Activated CD4-positive, alpha-beta T cell treated with anti-CD3 and anti-CD28 coated beads, Interleukin-2, amount 10 ng/mL, durations not matched to agents 7 days and 5 days (primary cell): Measurements from ENCODE around the gene DGKZ. TPM values are rescaled to one million over a fixed set of nuclear protein-coding genes. Genes with fewer than 3 reads are reported as not detected.

Experiments used
- CTCF ChIA-PET: fragments of 350-600 bp; sonication (Branson Sonifier 250); formaldehyde crosslinking; loops from one replicate; lab custom pipeline; 2021; ENCODE audit warnings: antibody characterized with exemption; lab: Charles Lee
- POLR2A ChIA-PET: fragments of 350-600 bp; sonication (Branson Sonifier 250); formaldehyde crosslinking; loops from one replicate; lab custom pipeline; 2021; ENCODE audit warnings: antibody characterized with exemption; lab: Charles Lee
- DNase-seq: peaks from one replicate; pipeline ENCODE4 v3.0.0-alpha.2; 2020
- H3K27ac Mint-ChIP-seq: one replicate; pipeline ENCODE4 v1.8.0; 2021; ENCODE audit warnings: mild to moderate bottlenecking, moderate library complexity, mixed read lengths
- H3K27me3 Mint-ChIP-seq: one replicate; pipeline ENCODE4 v1.8.0; 2021; ENCODE audit warnings: mixed read lengths
- H3K36me3 Mint-ChIP-seq: one replicate; pipeline ENCODE4 v1.8.0; 2021; ENCODE audit warnings: low read depth, mixed read lengths
- H3K4me1 Mint-ChIP-seq: one replicate; pipeline ENCODE4 v1.8.0; 2021; ENCODE audit warnings: mixed read lengths
- H3K4me3 Mint-ChIP-seq: one replicate; pipeline ENCODE4 v1.8.0; 2021; ENCODE audit warnings: mild to moderate bottlenecking, moderate library complexity, mixed read lengths
- H3K9me3 Mint-ChIP-seq: one replicate; pipeline ENCODE4 v1.8.0; 2021; ENCODE audit warnings: mixed read lengths
- total RNA-seq, 2 experiments: library from RNA; stranded (reverse); gene quantifications; one replicate each; pipeline ENCODE4 v1.2.3, GENCODE V29; 2021

The DGKZ gene
- total RNA-seq, 2 experiments from 2014 or later = 178 to 187 TPM

DNA sequence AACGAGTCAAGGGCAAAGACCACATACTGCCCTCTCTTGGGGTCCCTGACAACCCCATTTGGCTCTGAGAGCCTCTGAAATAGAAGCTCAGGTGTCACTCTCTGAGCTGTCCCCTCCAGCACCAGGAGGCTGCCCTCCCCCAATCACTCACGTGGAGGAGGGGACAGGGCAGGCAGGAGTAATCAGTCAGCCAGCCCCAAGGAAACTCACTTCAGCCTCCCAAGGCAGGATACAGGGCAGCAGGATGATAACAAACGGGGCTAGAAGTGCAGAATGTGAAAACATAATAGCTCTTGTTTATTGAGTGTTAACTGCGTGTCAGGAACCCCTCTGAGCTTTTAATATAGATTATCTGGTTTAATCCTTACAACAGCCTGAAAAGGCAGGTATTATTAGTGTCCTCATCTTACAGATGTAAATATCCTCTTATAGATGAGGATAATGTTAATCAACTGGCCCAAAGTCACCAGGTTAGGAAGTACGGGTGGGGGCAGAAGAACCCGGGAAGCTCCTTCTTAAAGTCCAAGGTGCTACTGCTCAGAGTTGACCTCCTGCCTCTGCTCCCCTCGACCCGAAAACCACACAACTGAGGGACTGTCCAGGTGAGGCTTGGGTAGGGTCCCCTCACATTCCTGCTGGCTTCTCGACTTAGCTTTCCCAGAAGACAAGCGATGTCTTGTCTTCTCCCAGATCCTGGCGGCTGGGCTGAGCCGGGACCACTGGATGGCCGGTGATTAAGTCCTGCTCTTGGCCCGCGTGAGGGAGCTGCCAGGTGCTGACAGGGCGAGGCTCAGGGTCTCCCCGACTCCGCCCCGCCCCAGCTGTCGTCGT is 41.6 kb downstream of the DGKZ start:
- no peak for DNase-seq
- ChIA-PET CTCF (interaction anchor here (1.0 to 3.0 kb wide), 9 partner anchors 13 to 140 kb away, joined by 3 to 9 read pairs (median 4); no protein-coding TSS in a partner anchor), POLR2A (no interaction called here)
- H3K9me3 Mint-ChIP-seq = no peaks in the 10 kb centered on the region
- H3K4me1 Mint-ChIP-seq = peaks cover 25% of the 10 kb centered on the region
- H3K36me3 Mint-ChIP-seq = peaks cover 2% of the 10 kb centered on the region
- no peak overlapping the region for H3K4me3 Mint-ChIP-seq
- H3K27ac Mint-ChIP-seq = no peak overlapping the region
- H3K27me3 Mint-ChIP-seq = peaks cover 65% of the 10 kb centered on the region

DNA sequence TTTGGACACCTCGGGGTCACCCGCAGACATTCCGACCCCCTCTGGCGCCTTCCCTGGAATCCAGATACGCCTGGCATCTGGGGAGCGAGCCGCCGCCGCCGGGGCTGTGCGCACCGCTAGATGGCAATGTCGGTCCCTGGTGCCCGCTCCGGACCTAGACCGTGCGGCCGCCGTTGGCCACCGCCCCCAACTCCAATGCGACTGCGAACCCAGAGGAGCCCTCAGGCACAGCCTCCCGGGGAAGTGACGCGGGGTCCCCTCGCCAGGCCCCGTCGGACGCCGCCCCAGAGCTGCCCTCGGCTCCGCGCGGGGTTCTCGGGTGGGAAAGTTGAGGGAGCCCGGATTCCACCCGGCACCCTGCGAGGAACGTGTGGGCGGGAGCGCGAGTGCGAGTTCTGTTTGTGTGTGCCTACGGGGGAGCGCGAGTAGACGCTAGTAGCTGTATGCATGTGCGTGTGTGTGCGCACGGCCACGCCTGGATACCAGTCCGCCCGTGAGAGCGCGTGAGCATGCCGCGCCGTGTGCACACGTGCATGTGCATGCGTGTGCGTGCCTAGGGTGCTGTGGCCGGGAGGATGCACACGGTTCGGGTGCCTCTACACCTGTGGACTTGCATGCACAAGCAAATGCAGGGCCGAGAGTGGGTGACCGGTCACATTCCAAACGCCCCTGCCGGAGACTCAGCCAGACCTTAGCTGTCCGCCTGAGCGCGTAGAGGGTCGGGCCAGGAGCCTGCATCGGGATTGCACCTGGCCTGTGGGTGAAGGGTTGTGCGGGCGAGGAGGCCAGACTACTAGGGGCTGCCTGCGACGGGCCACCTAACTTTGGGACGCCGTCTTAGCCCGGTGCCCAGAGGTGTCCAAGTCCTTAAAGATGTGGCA is 42.4 kb downstream of the DGKZ start:
- CTCF ChIA-PET = interaction anchor here (0.7 to 3.0 kb wide), 8 partner anchors 12 to 117 kb away, joined by 3 to 9 read pairs (median 4); no protein-coding TSS in a partner anchor
- H3K4me3 Mint-ChIP-seq = peak overlapping the region; percentile 27
- peaks cover 65% of the 10 kb centered on the region for H3K27me3 Mint-ChIP-seq
- peak; percentile 52 for DNase-seq
- peaks cover 25% of the 10 kb centered on the region for H3K4me1 Mint-ChIP-seq
- POLR2A ChIA-PET = no interaction called here
- no peaks in the 10 kb centered on the region for H3K9me3 Mint-ChIP-seq
- H3K36me3 Mint-ChIP-seq = peaks cover 2% of the 10 kb centered on the region
- no peak overlapping the region for H3K27ac Mint-ChIP-seq

DNA sequence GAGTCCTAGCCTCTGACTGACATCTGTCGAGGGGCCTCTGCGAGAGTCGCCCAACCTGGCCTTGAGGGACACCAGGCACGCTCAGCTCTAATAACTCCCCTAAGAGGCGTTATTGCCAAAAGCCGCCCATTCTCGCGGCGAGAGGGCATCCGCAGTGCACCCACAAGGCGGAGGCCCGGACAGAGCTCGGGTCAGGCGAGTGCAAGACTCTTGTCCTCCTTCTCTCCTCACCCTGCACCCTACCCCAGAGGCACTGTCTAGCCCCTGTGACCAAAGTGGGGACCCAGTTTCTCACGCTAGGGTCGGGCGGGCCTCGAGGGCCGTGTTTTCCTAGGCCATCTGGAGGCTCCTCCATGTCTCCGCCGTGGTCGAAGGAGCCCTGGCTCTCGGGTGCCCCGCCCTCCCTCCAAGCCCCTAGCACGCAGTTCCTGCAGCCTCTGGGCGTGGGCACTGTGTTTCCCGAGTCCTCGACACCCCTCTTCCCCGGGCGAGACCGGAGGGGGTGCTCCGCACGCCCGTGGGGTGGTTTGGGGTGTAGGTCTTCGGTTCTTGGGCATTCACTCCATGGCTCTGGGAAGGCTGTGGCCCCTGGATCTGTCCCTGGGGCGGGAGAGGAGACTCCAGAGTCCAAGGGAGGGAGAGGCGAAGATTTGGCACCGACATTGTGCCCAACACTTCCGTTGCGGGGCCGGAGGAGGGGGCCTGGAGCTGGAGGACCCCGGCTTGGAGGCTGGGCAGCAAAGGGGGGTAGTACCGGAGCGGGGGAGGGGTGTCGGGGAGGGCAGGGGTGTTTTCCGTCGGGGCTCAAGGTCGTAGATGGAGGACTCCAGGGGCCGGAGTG is 43.3 kb downstream of the DGKZ start:
- ChIA-PET CTCF (interaction anchor here (0.7 to 1.9 kb wide), 8 partner anchors 11 to 152 kb away, joined by 3 to 7 read pairs (median 3); no protein-coding TSS in a partner anchor), POLR2A (no interaction called here)
- H3K4me1 Mint-ChIP-seq = peaks cover 25% of the 10 kb centered on the region
- H3K4me3 Mint-ChIP-seq = peak overlapping the region; percentile 43
- H3K27ac Mint-ChIP-seq = no peak overlapping the region
- peaks cover 62% of the 10 kb centered on the region for H3K27me3 Mint-ChIP-seq
- H3K9me3 Mint-ChIP-seq = no peaks in the 10 kb centered on the region
- H3K36me3 Mint-ChIP-seq = peaks cover 2% of the 10 kb centered on the region
- DNase-seq = no peak

DNA sequence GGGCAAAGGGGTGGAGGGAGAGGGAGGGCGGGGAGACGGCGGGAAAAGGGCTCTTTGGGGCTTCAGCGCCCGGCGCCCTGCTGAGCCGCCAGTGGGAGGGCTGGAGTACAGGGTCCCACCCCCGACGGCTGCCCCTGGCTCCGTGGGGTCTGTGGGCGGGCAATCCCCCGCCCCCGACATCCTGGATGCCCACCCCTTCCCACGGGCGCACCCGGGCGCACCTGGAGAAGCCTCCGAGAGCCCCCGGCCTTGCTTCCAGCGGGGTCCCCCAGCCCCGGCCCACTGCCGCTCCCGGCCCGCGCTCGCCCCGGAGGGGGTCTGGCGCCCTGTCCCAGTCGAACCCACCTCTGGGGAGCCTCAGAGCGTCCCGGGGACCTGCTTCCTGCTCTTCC is 43.9 kb downstream of the DGKZ start:
- Mint-ChIP-seq H3K4me3 (no peak overlapping the region), H3K36me3 (peaks cover 2% of the 10 kb centered on the region), H3K9me3 (no peaks in the 10 kb centered on the region), H3K27me3 (peaks cover 59% of the 10 kb centered on the region), H3K27ac (no peak overlapping the region), H3K4me1 (peaks cover 25% of the 10 kb centered on the region)
- ChIA-PET POLR2A (interaction anchor here (0.5 kb wide), 1 partner anchor 251 kb away, joined by 6 read pairs; no protein-coding TSS in a partner anchor), CTCF (interaction anchor here (0.9 to 2.0 kb wide), 6 partner anchors 11 to 153 kb away, joined by 3 to 10 read pairs (median 4); no protein-coding TSS in a partner anchor)
- no peak for DNase-seq

DNA sequence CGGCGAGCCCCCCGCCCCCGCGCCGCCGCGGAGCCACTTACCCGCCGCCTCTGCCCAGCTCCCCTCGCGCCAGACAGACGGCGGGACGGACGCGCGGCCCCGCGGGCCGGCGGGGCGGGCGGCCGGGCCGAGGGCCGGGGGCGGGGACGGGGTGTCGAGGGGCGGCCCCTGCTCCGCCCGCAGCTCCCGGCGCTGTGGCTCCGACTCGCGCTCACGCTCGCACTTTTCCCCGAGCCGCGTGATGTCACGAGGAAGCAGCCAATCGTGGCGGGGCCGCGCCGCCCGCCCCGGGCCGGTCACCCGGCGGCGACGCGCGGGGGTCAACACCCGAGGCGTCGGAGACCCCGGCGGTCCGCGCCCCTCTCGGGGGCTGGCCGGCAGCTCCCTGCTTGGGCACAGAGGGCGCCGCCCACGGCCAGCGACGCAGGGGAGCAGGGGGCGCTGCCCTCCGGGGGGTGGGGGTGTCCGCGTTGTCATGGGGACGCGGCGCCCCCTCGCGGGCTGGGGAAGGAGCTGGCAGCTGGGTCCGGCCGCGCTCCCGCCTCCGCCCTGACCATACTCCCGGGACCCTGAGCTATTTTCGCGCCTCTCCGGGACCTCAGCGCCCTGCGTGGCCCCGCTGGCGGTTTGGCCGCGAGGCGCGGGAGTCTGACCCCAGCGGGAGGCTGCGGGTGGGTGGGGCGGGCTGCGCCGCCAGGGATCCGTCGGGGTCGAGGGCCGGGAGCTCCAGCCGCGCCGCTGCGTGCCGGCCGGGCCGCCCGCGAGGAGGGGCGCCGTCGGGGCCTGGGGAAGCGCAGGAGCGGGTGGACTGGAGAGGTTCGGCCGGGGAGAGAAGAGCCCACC is 44.5 kb downstream of the DGKZ start, which contains the start of gene CHRM4:
Gene CHRM4 (minus strand): TSS at position 199 of the 843 bp plus-strand sequence. CDS start 5,219 bp downstream, outside the sequence.
- ChIA-PET POLR2A (interaction anchor here (0.5 kb wide), 1 partner anchor 250 kb away, joined by 6 read pairs; no protein-coding TSS in a partner anchor), CTCF (interaction anchor here (0.7 to 2.0 kb wide), 12 partner anchors 8 to 194 kb away, joined by 3 to 10 read pairs (median 4); no protein-coding TSS in a partner anchor)
- Mint-ChIP-seq H3K27ac (no peak within 1 kb of the TSS), H3K4me1 (peaks cover 25% of the 10 kb centered on the region), H3K4me3 (peak within 1 kb of the TSS; percentile 59), H3K27me3 (peaks cover 53% of the 10 kb centered on the region), H3K9me3 (no peaks in the 10 kb centered on the region), H3K36me3 (peaks cover 4% of the 10 kb centered on the region)
- no peak for DNase-seq

DNA sequence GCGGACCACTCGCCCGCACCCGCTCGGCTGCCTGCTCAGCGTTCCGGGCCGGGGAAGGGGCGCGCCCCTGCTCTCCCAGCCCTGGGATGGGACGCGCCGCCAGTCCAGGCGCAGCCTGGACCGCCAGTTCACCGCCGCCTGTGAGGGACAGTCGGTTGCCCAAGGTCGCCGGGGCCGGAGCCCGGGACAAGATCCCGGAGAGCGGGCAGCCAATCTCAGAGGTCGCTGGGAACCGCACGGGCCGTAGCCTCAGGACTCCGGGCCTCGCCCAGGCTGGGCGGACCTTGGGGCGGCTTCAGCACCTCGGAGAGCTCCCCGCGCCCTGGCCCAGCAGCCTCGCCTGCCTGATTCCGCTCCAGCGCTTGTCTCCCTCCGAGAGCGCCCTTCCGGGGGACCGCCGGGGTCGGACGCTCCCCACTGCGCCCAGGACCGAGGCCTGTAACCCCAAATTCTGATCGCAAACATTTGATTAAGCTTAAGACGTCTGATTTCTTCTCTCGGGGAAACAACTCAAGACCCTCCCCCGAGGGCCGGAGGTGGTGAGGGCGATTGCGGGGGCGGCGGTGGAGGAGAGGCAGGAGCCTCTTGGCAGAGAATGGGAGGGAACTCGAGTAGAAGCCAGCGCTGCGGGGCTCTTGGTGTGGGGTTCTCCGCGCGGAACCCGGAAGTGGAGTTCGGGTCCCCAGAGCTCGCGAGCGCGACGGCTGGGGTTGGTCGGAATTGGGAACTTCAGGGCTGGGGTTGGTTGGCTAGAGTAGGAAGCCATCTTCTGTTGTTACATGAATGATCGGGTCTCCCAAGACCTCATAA is 45.4 kb downstream of the DGKZ start:
- CTCF ChIA-PET = interaction anchor here (0.5 to 2.0 kb wide), 14 partner anchors 9 to 809 kb away, joined by 3 to 10 read pairs (median 4); partner anchors contain the start of genes ATG13 and HARBI1
- H3K9me3 Mint-ChIP-seq = no peaks in the 10 kb centered on the region
- DNase-seq = peak; percentile 78
- POLR2A ChIA-PET = no interaction called here
- H3K36me3 Mint-ChIP-seq = peaks cover 9% of the 10 kb centered on the region
- peaks cover 21% of the 10 kb centered on the region for H3K4me1 Mint-ChIP-seq
- peak overlapping the region; percentile 59 for H3K4me3 Mint-ChIP-seq
- H3K27ac Mint-ChIP-seq = no peak overlapping the region
- H3K27me3 Mint-ChIP-seq = peaks cover 47% of the 10 kb centered on the region

DNA sequence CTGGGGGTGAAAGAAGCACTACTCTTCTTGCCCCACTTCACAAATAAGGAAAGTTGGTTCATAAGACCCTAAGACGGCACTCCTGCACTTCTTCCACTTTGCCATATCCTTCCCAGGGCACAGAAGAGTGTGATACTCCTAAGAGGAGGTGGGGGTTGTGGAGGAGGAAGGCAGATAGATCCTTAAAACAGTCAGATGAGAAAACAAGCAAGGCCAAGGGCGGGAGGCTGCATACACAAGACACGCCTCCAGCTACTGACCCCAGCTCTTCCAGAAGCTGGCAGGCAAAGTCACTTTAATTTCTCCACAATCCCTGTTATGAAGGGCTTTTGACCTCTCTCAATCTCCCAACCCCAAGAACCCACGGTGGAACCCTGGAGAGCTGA is 46.0 kb downstream of the DGKZ start:
- Mint-ChIP-seq H3K27ac (no peak overlapping the region), H3K27me3 (peaks cover 43% of the 10 kb centered on the region), H3K4me1 (peaks cover 17% of the 10 kb centered on the region), H3K9me3 (no peaks in the 10 kb centered on the region), H3K36me3 (peaks cover 13% of the 10 kb centered on the region), H3K4me3 (peak overlapping the region; percentile 59)
- DNase-seq = no peak
- ChIA-PET POLR2A (no interaction called here), CTCF (interaction anchor here (0.5 to 2.0 kb wide), 8 partner anchors 9 to 808 kb away, joined by 3 to 10 read pairs (median 4); partner anchors contain the start of genes ATG13 and HARBI1)

DNA sequence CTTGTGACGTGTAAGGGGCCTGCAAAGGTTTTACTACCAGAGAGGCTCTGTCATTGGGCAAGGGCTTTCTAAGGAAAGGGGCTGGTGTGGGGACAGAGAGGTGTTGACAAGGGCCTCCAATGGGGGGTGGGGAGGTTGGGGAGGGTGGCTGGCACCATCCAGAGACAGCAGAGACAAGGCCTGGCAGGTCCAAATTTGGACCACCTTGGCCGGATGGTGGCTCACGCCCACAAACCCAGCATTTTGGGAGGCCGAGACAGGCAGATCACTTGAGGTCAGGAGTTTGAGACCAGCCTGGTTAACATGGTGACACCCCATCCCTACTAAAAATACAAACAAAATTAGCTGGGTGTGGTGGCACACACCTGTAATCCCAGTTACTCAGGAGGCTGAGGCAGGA is 46.5 kb downstream of the DGKZ start:
- CTCF ChIA-PET = interaction anchor here (1.5 to 2.0 kb wide), 2 partner anchors 20 to 224 kb away, joined by 4 read pairs; partner anchors contain the start of genes ATG13 and HARBI1

DNA sequence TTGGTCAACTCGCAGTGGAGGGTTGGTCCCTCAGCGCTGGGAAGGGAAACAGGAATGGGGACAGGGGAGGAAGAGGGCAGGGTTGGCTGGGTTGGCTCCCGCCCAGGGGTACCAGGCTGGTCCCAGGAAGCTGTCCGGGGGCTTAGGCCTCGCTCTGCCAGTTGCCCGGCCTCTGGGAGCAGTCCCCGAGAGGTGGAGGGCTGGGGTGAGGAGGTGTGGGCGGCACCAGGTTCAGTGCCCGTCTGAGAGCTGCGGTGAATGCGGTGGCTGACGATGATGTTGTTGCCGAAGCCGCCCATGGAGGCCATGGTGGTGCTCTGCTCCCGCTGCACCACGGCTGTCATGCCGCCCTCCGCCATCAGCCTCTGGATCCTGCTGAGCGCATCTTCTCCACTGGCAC is 50.3 kb downstream of the DGKZ start:
- H3K27ac Mint-ChIP-seq = peak overlapping the region; percentile 69
- no peaks in the 10 kb centered on the region for H3K9me3 Mint-ChIP-seq
- H3K27me3 Mint-ChIP-seq = peaks cover 14% of the 10 kb centered on the region
- CTCF ChIA-PET = interaction anchor here (1.4 kb wide), 1 partner anchor 18 kb away, joined by 3 read pairs; no protein-coding TSS in a partner anchor
- DNase-seq = no peak
- peaks cover 7% of the 10 kb centered on the region for H3K4me1 Mint-ChIP-seq
- H3K36me3 Mint-ChIP-seq = peaks cover 13% of the 10 kb centered on the region
- no peak overlapping the region for H3K4me3 Mint-ChIP-seq
- POLR2A ChIA-PET = no interaction called here

More for the DNA sequence above, 46.5 kb downstream of the DGKZ start:
- POLR2A ChIA-PET = no interaction called here
- Mint-ChIP-seq H3K36me3 (peaks cover 13% of the 10 kb centered on the region), H3K27ac (no peak overlapping the region), H3K4me3 (no peak overlapping the region), H3K27me3 (peaks cover 37% of the 10 kb centered on the region), H3K9me3 (no peaks in the 10 kb centered on the region), H3K4me1 (peaks cover 13% of the 10 kb centered on the region)
- DNase-seq = no peak
